ENCODE measurements around the gene EYA2. TPM values are rescaled to one million over a fixed set of nuclear protein-coding genes. Genes with fewer than 3 reads are reported as not detected.

Gene EYA2
- total RNA-seq, 4 donors from 2014 or later, result 9.7 to 22.1 (median 14.3) TPM

GRCh38 chr20:47146686-47147085, 252.0 kb downstream of the EYA2 start:
- TF ChIP-seq POLR2A (IDR thresholded peaks at IDR 0.05) (no peak), CTCF (IDR thresholded peaks at IDR 0.05) (no peak)
- Histone ChIP-seq H3K4me3 (no peak overlapping the region), H3K36me3 (peaks cover 0 to 33% (median 0%) of the 10 kb centered on the region in 3 donors), H3K27ac (no peak overlapping the region), H3K9me3 (no peaks in the 10 kb centered on the region), H3K27me3 (no peaks in the 10 kb centered on the region), H3K4me1 (no peaks in the 10 kb centered on the region)
- no peak for DNase-seq
- WGBS, 2 donors, result 84 to 87% methylated on average over 3 to 6 of the region's 7 CpGs
- intact Hi-C loops (cut with DNase I), result loop anchor here (10.0 kb wide), 1 partner anchor 392 kb away; no protein-coding TSS in a partner anchor

DNA sequence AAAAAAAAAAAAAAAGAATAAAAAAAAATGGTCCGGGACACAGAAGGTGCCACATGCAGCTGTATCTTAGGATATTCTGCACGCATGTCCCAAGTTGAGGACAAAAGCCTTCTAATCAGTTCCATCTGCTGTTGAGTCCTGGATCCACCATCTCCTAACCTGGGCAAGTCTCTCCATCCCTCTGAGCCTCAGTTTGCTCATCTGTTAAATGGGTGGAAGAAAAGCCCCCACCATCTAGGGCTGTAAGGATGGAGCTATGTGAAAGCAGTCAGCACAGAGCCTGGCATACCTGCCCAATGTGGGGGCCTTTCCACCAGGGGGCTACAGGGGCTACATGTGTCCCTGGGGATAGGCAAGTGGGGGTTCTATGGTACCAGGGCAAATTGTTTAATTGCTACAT, 253.4 kb downstream of the EYA2 start:
- no peaks in the 10 kb centered on the region for H3K4me1 ChIP-seq
- no peaks in the 10 kb centered on the region for H3K9me3 ChIP-seq
- H3K27me3 ChIP-seq, result no peaks in the 10 kb centered on the region
- no peak for DNase-seq
- no peak overlapping the region for H3K27ac ChIP-seq
- intact Hi-C loops (cut with DNase I), result loop anchor here (10.0 kb wide), 1 partner anchor 393 kb away; no protein-coding TSS in a partner anchor
- TF ChIP-seq CTCF (IDR thresholded peaks at IDR 0.05) (no peak), POLR2A (IDR thresholded peaks at IDR 0.05) (no peak)
- peaks cover 0 to 26% (median 0%) of the 10 kb centered on the region in 3 donors for H3K36me3 ChIP-seq
- 100% methylated on average over 2 of the region's 2 CpGs for WGBS, 2 donors
- H3K4me3 ChIP-seq, result no peak overlapping the region

DNA sequence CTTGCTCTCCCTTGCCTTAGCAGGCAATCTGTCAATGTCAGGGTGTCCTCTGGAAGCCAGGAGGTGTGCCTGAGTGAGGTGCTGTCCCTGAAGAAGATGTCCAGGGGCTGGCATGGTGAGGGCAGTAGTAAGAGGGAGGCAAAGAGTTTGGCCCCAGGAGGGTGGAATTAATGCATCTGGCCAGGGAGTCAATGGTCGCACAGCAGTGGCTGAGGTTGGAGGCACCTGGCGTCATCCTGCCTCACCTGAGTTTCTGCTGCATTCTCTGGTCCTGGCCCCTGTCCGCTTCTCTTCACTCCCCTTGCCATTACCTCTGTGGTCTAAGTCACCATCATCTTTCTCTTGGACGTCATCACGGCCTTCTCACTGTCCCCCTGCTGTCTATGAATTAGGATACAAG, 255.3 kb downstream of the EYA2 start:
- H3K9me3 ChIP-seq, result no peaks in the 10 kb centered on the region
- TF ChIP-seq POLR2A (IDR thresholded peaks at IDR 0.05) (no peak), CTCF (IDR thresholded peaks at IDR 0.05) (no peak)
- peaks cover 0 to 25% (median 0%) of the 10 kb centered on the region in 3 donors for H3K36me3 ChIP-seq
- WGBS, 2 donors, result 89 to 93% methylated on average over 5 of the region's 5 CpGs
- H3K27me3 ChIP-seq, result no peaks in the 10 kb centered on the region
- H3K4me1 ChIP-seq, result no peaks in the 10 kb centered on the region
- intact Hi-C loops (cut with DNase I), result loop anchor here (10.0 kb wide), 1 partner anchor 395 kb away; no protein-coding TSS in a partner anchor
- no peak for DNase-seq
- no peak overlapping the region for H3K4me3 ChIP-seq
- H3K27ac ChIP-seq, result no peak overlapping the region

DNA sequence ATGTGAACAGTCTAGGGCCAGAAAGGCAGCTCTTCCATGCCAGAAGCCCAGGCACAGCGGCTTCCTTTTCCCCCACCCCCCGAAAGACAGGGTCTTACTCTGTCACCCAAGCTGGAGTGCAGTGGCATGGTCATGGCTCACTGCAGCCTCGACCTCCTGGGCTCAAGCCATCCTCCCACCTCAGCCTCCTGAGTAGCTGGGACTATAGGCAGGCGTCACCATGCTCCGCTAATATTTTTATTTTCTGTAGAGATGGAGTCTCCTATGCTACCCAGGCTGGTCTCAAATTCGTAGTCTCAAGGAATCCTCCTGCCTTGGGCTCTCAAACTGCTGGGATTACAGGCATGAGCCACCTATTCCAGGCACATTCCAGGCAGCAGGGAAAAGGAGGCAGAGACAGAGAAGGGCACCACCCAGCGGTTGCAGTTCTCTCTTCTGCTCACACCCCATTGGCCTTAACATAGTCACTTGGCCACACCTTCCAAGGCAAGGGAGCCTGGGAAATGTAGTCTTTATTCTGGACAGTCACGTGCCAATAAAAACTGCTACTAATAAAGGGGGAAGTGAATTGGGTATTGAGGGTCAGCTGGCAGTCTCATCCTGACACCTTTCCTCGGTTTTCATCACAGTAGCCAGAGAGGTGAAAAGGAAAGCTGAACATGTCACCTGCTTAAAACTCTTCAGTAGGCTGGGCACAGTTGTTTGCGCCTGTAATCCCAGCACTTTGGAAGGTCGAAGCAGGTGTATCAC, 255.9 kb downstream of the EYA2 start:
- intact Hi-C loops (cut with DNase I), result no loop called here
- DNase-seq, result no peak
- TF ChIP-seq POLR2A (IDR thresholded peaks at IDR 0.05), result no peak
- peak in 5 of 6 experiments; percentile 36 to 72 (median 47) for TF ChIP-seq CTCF (IDR thresholded peaks at IDR 0.05)
- Histone ChIP-seq H3K27ac (no peak overlapping the region), H3K4me3 (no peak overlapping the region), H3K36me3 (peaks cover 0 to 19% (median 0%) of the 10 kb centered on the region in 3 donors), H3K4me1 (no peaks in the 10 kb centered on the region), H3K9me3 (no peaks in the 10 kb centered on the region), H3K27me3 (no peaks in the 10 kb centered on the region)
- 62 to 75% methylated on average over 6 to 9 of the region's 11 CpGs for WGBS, 2 donors

DNA sequence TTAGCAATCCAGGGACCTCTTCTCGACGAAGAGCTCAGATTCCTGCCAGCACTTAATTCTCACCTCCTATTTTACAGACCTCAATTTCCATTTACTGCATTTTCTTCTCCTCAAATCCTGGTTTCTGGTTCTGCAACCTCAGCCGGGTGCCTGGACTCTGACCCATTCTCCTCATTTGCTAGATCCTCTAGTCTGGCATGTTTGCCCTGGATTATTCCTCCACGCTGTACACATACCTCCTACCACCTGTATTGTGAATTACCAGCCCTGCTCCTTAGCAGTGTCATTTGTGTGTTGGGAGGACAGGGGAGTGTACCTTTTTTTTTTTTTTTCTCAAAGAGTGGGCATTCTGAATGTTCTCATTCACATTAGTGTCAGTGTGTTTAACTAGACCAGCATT, 257.4 kb downstream of the EYA2 start:
- 72 to 79% methylated on average over 4 of the region's 4 CpGs for WGBS, 2 donors
- TF ChIP-seq CTCF (IDR thresholded peaks at IDR 0.05) (no peak), POLR2A (IDR thresholded peaks at IDR 0.05) (no peak)
- intact Hi-C loops (cut with DNase I), result no loop called here
- no peak for DNase-seq
- Histone ChIP-seq H3K9me3 (no peaks in the 10 kb centered on the region), H3K27me3 (no peaks in the 10 kb centered on the region), H3K27ac (no peak overlapping the region), H3K4me1 (no peaks in the 10 kb centered on the region), H3K4me3 (no peak overlapping the region), H3K36me3 (peaks cover 0 to 12% (median 0%) of the 10 kb centered on the region in 3 donors)
